ENCODE measurements around the gene PPFIA4.

The PPFIA4 gene

DNA sequence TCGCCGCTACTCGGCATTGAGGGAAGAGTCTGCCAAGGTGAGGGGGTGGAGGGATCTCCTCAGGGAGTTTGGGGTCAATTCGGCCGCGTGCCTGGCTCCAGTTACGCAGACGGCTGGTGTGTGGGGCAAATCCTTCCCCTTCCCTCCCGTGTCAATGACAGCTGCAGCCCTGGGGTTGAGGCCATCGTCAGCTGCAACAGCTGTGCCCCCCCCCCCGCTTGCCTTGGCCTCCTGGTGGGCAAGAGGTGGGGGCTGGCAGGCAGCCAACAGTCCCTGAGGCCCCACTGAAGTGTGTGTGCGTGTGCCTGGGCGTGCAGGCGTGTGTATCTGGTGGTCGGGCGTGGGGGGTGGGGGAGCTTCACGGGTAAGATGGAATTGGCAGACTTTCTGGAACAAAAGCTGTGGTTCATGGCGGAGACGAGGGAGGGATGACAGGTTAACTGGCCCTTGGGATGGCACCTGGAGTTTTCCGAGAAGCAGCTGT lies 25.6 kb downstream of the PPFIA4 start:
- H3K27me3 ChIP-seq (ENCODE audit: insufficient read depth, low read length) = no peaks in the 10 kb centered on the region
- peaks cover 20% of the 10 kb centered on the region for H3K4me1 ChIP-seq (ENCODE audit: insufficient read depth, low read length)
- peaks cover 12% of the 10 kb centered on the region; the same call in 1 of the 2 replicates for H3K36me3 ChIP-seq (ENCODE audit: insufficient read depth, low read length)
- 87% methylated on average over 20 of the region's 20 CpGs for WGBS
- H3K9me3 ChIP-seq (ENCODE audit: insufficient read depth, low read depth, low read length) = no peaks in the 10 kb centered on the region
- H3K9ac ChIP-seq (ENCODE audit: low read depth, low read length) = no peak overlapping the region; the same call in 1 of the 2 replicates
- H3K4me3 ChIP-seq (ENCODE audit: low read length) = no peak overlapping the region
- no peak overlapping the region for H3K27ac ChIP-seq (ENCODE audit: low read depth, low read length)

GRCh38 chr1:203052601-203053000 lies 26.3 kb downstream of the PPFIA4 start:
- Histone ChIP-seq H3K4me1 (ENCODE audit: insufficient read depth, low read length) (peaks cover 20% of the 10 kb centered on the region), H3K4me3 (ENCODE audit: low read length) (no peak overlapping the region), H3K27ac (ENCODE audit: low read depth, low read length) (no peak overlapping the region), H3K9me3 (ENCODE audit: insufficient read depth, low read depth, low read length) (no peaks in the 10 kb centered on the region), H3K27me3 (ENCODE audit: insufficient read depth, low read length) (no peaks in the 10 kb centered on the region), H3K36me3 (ENCODE audit: insufficient read depth, low read length) (peaks cover 10% of the 10 kb centered on the region; the same call in 1 of the 2 replicates), H3K9ac (ENCODE audit: low read depth, low read length) (no peak overlapping the region)
- 97% methylated on average over 2 of the region's 3 CpGs for WGBS

DNA sequence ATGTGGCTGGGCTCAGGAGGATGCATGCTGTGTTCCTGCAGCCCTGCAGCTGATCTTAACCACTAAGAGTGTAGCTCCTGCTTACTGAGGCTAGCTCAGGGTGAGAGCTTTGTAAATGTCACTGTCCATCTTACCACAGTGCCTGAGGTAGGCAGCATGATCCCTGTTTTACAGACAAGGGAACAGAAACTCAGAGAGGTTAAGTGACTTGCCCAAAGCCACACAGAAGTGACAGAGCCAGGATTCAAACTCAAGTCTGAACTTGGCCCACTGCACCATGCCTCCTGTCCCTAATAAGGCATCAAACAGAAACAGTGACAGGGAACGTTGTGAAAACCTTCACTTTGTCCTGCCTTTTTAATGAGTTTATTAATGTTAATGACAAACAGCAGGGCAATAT lies 27.9 kb downstream of the PPFIA4 start:
- Histone ChIP-seq H3K4me1 (ENCODE audit: insufficient read depth, low read length) (peaks cover 18% of the 10 kb centered on the region), H3K27ac (ENCODE audit: low read depth, low read length) (peak overlapping the region; percentile 27; the same call in 1 of the 2 replicates), H3K36me3 (ENCODE audit: insufficient read depth, low read length) (peaks cover 10% of the 10 kb centered on the region; the same call in 1 of the 2 replicates), H3K27me3 (ENCODE audit: insufficient read depth, low read length) (no peaks in the 10 kb centered on the region), H3K4me3 (ENCODE audit: low read length) (no peak overlapping the region), H3K9me3 (ENCODE audit: insufficient read depth, low read depth, low read length) (no peaks in the 10 kb centered on the region), H3K9ac (ENCODE audit: low read depth, low read length) (no peak overlapping the region)
- 44% methylated on average over 1 of the region's 1 CpG for WGBS

GRCh38 chr1:203054642-203055041 lies 28.4 kb downstream of the PPFIA4 start:
- H3K9ac ChIP-seq (ENCODE audit: low read depth, low read length) = no peak overlapping the region
- H3K4me1 ChIP-seq (ENCODE audit: insufficient read depth, low read length) = peaks cover 18% of the 10 kb centered on the region
- H3K27ac ChIP-seq (ENCODE audit: low read depth, low read length) = peak overlapping the region; percentile 32; the same call in 1 of the 2 replicates
- H3K36me3 ChIP-seq (ENCODE audit: insufficient read depth, low read length) = peaks cover 15% of the 10 kb centered on the region; the same call in 1 of the 2 replicates
- H3K4me3 ChIP-seq (ENCODE audit: low read length) = no peak overlapping the region
- no peaks in the 10 kb centered on the region for H3K27me3 ChIP-seq (ENCODE audit: insufficient read depth, low read length)
- 60% methylated on average over 3 of the region's 5 CpGs for WGBS
- H3K9me3 ChIP-seq (ENCODE audit: insufficient read depth, low read depth, low read length) = no peaks in the 10 kb centered on the region

DNA sequence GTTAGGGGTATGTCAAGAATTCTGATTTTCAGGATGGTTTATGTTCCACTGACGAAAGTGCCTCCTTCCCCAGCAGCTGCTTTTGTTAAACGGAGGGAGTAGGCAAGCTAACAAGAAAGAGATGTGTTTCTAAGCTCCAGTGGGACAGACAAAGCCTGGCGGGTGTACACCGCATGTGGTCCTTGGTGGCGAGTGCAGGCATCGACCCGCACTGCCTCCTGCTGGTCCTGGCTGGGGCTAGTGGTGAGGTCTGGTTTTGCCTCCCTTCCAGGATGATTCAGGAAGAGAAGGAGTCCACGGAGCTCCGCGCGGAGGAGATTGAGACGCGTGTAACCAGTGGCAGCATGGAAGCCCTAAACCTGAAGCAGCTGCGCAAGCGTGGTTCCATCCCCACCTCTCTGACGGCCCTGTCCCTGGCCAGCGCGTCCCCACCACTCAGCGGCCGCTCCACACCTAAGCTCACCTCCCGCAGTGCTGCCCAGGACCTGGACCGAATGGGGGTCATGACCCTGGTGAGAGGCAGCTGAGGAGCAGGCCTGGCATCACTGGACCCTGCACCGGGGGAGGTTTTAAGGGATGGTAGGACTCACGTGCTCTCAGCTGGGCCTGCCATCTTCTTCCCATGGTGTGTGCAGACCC lies 29.0 kb downstream of the PPFIA4 start:
- 77% methylated on average over 24 of the region's 24 CpGs for WGBS
- Histone ChIP-seq H3K4me3 (ENCODE audit: low read length) (no peak overlapping the region), H3K27ac (ENCODE audit: low read depth, low read length) (peak overlapping the region; percentile 32; the same call in 1 of the 2 replicates), H3K9me3 (ENCODE audit: insufficient read depth, low read depth, low read length) (no peaks in the 10 kb centered on the region), H3K36me3 (ENCODE audit: insufficient read depth, low read length) (peaks cover 20% of the 10 kb centered on the region; the same call in 1 of the 2 replicates), H3K4me1 (ENCODE audit: insufficient read depth, low read length) (peaks cover 18% of the 10 kb centered on the region), H3K27me3 (ENCODE audit: insufficient read depth, low read length) (no peaks in the 10 kb centered on the region), H3K9ac (ENCODE audit: low read depth, low read length) (no peak overlapping the region)

DNA sequence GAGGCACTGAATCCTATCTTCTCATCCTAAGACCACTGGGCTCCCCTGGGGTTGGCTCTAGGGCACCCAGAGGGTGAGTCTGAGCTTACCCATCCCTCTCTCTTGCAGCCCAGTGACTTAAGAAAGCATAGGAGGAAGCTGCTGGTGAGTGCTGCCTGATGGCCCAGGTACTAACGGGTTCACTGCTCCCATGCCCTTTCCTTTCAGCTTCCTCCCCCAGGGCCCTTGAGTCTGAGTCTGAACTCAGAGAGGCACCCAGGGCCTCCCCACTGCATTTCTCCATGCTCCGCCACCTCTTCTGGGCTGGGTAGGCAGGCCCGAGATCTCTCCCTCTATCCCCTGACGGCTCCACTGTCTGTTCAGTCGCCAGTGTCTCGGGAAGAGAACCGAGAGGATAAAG lies 29.7 kb downstream of the PPFIA4 start:
- peaks cover 27% of the 10 kb centered on the region; the same call in 1 of the 2 replicates for H3K36me3 ChIP-seq (ENCODE audit: insufficient read depth, low read length)
- peaks cover 18% of the 10 kb centered on the region for H3K4me1 ChIP-seq (ENCODE audit: insufficient read depth, low read length)
- no peaks in the 10 kb centered on the region for H3K27me3 ChIP-seq (ENCODE audit: insufficient read depth, low read length)
- no peak overlapping the region for H3K9ac ChIP-seq (ENCODE audit: low read depth, low read length)
- WGBS = 88% methylated on average over 7 of the region's 7 CpGs
- no peak overlapping the region for H3K4me3 ChIP-seq (ENCODE audit: low read length)
- no peak overlapping the region for H3K27ac ChIP-seq (ENCODE audit: low read depth, low read length)
- H3K9me3 ChIP-seq (ENCODE audit: insufficient read depth, low read depth, low read length) = no peaks in the 10 kb centered on the region

GRCh38 chr1:203056516-203056915 lies 30.2 kb downstream of the PPFIA4 start:
- WGBS = 95% methylated on average over 6 of the region's 6 CpGs
- Histone ChIP-seq H3K9me3 (ENCODE audit: insufficient read depth, low read depth, low read length) (no peaks in the 10 kb centered on the region), H3K27me3 (ENCODE audit: insufficient read depth, low read length) (no peaks in the 10 kb centered on the region), H3K4me1 (ENCODE audit: insufficient read depth, low read length) (peaks cover 18% of the 10 kb centered on the region), H3K36me3 (ENCODE audit: insufficient read depth, low read length) (peaks cover 32% of the 10 kb centered on the region; the same call in 1 of the 2 replicates), H3K27ac (ENCODE audit: low read depth, low read length) (no peak overlapping the region), H3K4me3 (ENCODE audit: low read length) (no peak overlapping the region), H3K9ac (ENCODE audit: low read depth, low read length) (no peak overlapping the region)

GRCh38 chr1:203057911-203058675 lies 31.8 kb downstream of the PPFIA4 start:
- no peaks in the 10 kb centered on the region for H3K9me3 ChIP-seq (ENCODE audit: insufficient read depth, low read depth, low read length)
- no peak overlapping the region for H3K27ac ChIP-seq (ENCODE audit: low read depth, low read length)
- H3K36me3 ChIP-seq (ENCODE audit: insufficient read depth, low read length) = peaks cover 34% of the 10 kb centered on the region; the same call in 1 of the 2 replicates
- H3K4me3 ChIP-seq (ENCODE audit: low read length) = no peak overlapping the region
- no peaks in the 10 kb centered on the region for H3K27me3 ChIP-seq (ENCODE audit: insufficient read depth, low read length)
- H3K9ac ChIP-seq (ENCODE audit: low read depth, low read length) = no peak overlapping the region
- WGBS = 70% methylated on average over 10 of the region's 10 CpGs
- H3K4me1 ChIP-seq (ENCODE audit: insufficient read depth, low read length) = peaks cover 18% of the 10 kb centered on the region

DNA sequence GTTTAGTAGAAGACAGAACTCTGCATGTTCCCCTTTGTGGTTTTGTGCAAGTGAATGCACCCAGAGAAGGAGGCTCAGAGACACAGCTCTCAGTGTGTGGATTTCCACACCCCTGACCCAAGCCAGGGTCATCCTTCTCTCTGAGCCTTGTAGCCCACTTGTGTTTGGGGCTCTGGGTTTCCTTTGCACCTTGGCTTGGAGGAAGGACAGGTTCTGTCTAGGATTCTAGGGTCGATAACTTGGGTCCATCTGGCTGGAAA lies 32.3 kb downstream of the PPFIA4 start:
- 91% methylated on average over 1 of the region's 1 CpG for WGBS
- H3K9me3 ChIP-seq (ENCODE audit: insufficient read depth, low read depth, low read length) = no peaks in the 10 kb centered on the region
- H3K9ac ChIP-seq (ENCODE audit: low read depth, low read length) = no peak overlapping the region
- H3K4me1 ChIP-seq (ENCODE audit: insufficient read depth, low read length) = peaks cover 15% of the 10 kb centered on the region
- H3K27ac ChIP-seq (ENCODE audit: low read depth, low read length) = no peak overlapping the region
- no peak overlapping the region for H3K4me3 ChIP-seq (ENCODE audit: low read length)
- no peaks in the 10 kb centered on the region for H3K27me3 ChIP-seq (ENCODE audit: insufficient read depth, low read length)
- H3K36me3 ChIP-seq (ENCODE audit: insufficient read depth, low read length) = peaks cover 34% of the 10 kb centered on the region; the same call in 1 of the 2 replicates

- no peak overlapping the region for H3K27ac ChIP-seq (ENCODE audit: low read depth, low read length)
- H3K9me3 ChIP-seq (ENCODE audit: insufficient read depth, low read depth, low read length) = no peaks in the 10 kb centered on the region
- no peak overlapping the region for H3K9ac ChIP-seq (ENCODE audit: low read depth, low read length)
- peaks cover 6% of the 10 kb centered on the region for H3K4me1 ChIP-seq (ENCODE audit: insufficient read depth, low read length)
- no peak overlapping the region for H3K4me3 ChIP-seq (ENCODE audit: low read length)
- peaks cover 34% of the 10 kb centered on the region; the same call in 1 of the 2 replicates for H3K36me3 ChIP-seq (ENCODE audit: insufficient read depth, low read length)
- 93% methylated on average over 2 of the region's 2 CpGs for WGBS
- no peaks in the 10 kb centered on the region for H3K27me3 ChIP-seq (ENCODE audit: insufficient read depth, low read length)
Observed at GRCh38 chr1:203059485-203059884, 33.2 kb downstream of the PPFIA4 start.

GRCh38 chr1:203060115-203060514 lies 33.8 kb downstream of the PPFIA4 start:
- H3K9ac ChIP-seq (ENCODE audit: low read depth, low read length) = no peak overlapping the region
- no peaks in the 10 kb centered on the region for H3K27me3 ChIP-seq (ENCODE audit: insufficient read depth, low read length)
- no peak overlapping the region for H3K27ac ChIP-seq (ENCODE audit: low read depth, low read length)
- H3K36me3 ChIP-seq (ENCODE audit: insufficient read depth, low read length) = peaks cover 34% of the 10 kb centered on the region; the same call in 1 of the 2 replicates
- WGBS = 95% methylated on average over 11 of the region's 11 CpGs
- H3K9me3 ChIP-seq (ENCODE audit: insufficient read depth, low read depth, low read length) = no peaks in the 10 kb centered on the region
- H3K4me1 ChIP-seq (ENCODE audit: insufficient read depth, low read length) = no peaks in the 10 kb centered on the region
- H3K4me3 ChIP-seq (ENCODE audit: low read length) = no peak overlapping the region

Data from HUES64 (cell line).